ENCODE data around the gene UGT1A9.

Gene UGT1A9

DNA sequence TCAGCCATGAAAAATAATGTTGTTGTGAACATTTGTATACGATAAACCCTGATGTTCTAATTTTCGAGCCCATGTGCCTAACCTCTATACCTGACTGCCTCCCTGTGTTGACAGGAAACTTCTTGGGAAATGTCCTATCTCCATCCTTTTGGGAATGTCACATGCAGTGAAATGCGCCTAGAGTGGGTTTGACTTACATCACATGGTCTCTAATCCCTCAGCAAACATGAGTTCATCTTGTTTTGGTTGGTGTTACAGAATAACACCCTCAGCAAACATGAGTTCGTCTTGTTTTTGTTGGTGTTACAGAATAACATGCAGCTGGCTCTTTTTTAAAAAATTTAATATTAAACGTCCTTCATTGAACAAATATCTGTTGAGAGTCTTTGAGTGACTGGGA, 16.6 kb downstream of the UGT1A9 start:
- no peaks in the 10 kb centered on the region for H3K9me2 ChIP-seq (replicated peaks; ENCODE audit: insufficient read depth, low read length)
- H3K4me1 ChIP-seq (ENCODE audit: low read length): no peaks in the 10 kb centered on the region
- H4K20me1 ChIP-seq (ENCODE audit: insufficient read depth, low read length): no peaks in the 10 kb centered on the region
- no peaks in the 10 kb centered on the region for H3K36me3 ChIP-seq (replicated peaks; ENCODE audit: insufficient read depth, low read length)
- H3K9ac ChIP-seq (ENCODE audit: low read length): no peak overlapping the region
- no peaks in the 10 kb centered on the region for H3K79me2 ChIP-seq (ENCODE audit: low read length)
- no peak overlapping the region for H3K4me2 ChIP-seq (ENCODE audit: low read depth, low read length)
- H3K4me3 ChIP-seq (ENCODE audit: low read length): no peak overlapping the region
- H3K9me3 ChIP-seq (replicated peaks; ENCODE audit: insufficient read depth, low read length): no peaks in the 10 kb centered on the region
- H3K27me3 ChIP-seq (replicated peaks; ENCODE audit: insufficient read depth, low read length): no peaks in the 10 kb centered on the region
- no peak overlapping the region for H2AFZ ChIP-seq (ENCODE audit: low read length)
- H3K27ac ChIP-seq (ENCODE audit: low read length): no peak overlapping the region
- no peaks in the 10 kb centered on the region for H3F3A ChIP-seq (ENCODE audit: insufficient read depth, low read length)
- TF ChIP-seq, protein P1, sequence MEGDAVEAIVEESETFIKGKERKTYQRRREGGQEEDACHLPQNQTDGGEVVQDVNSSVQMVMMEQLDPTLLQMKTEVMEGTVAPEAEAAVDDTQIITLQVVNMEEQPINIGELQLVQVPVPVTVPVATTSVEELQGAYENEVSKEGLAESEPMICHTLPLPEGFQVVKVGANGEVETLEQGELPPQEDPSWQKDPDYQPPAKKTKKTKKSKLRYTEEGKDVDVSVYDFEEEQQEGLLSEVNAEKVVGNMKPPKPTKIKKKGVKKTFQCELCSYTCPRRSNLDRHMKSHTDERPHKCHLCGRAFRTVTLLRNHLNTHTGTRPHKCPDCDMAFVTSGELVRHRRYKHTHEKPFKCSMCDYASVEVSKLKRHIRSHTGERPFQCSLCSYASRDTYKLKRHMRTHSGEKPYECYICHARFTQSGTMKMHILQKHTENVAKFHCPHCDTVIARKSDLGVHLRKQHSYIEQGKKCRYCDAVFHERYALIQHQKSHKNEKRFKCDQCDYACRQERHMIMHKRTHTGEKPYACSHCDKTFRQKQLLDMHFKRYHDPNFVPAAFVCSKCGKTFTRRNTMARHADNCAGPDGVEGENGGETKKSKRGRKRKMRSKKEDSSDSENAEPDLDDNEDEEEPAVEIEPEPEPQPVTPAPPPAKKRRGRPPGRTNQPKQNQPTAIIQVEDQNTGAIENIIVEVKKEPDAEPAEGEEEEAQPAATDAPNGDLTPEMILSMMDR (IDR thresholded peaks at IDR 0.05; ENCODE audit: low read length): no peak
- TF ChIP-seq EZH2phosphoT487 (IDR thresholded peaks at IDR 0.05; ENCODE audit: low read length): no peak
- DNase-seq: no peak

DNA sequence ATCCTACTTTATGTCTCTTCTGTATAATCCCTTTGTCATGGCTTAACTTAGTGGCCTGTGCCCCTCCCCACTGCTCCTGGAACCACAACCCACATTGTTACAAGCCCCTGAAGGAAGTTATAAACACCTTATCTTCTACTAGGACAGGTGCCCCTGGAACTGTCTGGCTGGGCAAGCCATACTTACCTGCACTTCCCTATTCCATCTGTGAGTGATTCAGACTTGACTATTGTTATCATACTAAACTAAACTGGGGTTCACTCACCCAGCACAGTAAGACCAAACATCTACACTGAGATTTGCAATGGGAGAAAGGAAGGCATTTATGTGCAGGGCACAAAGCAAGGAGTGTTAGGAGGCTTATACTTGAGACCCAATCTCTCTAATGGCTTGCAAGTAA, 17.3 kb downstream of the UGT1A9 start:
- DNase-seq: no peak
- Histone ChIP-seq H3K4me1 (ENCODE audit: low read length) (no peaks in the 10 kb centered on the region), H4K20me1 (ENCODE audit: insufficient read depth, low read length) (no peaks in the 10 kb centered on the region), H3K4me2 (ENCODE audit: low read depth, low read length) (no peak overlapping the region), H3K9ac (ENCODE audit: low read length) (no peak overlapping the region), H3K27me3 (replicated peaks; ENCODE audit: insufficient read depth, low read length) (no peaks in the 10 kb centered on the region), H3K36me3 (replicated peaks; ENCODE audit: insufficient read depth, low read length) (no peaks in the 10 kb centered on the region), H3K27ac (ENCODE audit: low read length) (no peak overlapping the region), H3K9me3 (replicated peaks; ENCODE audit: insufficient read depth, low read length) (no peaks in the 10 kb centered on the region), H3K79me2 (ENCODE audit: low read length) (no peaks in the 10 kb centered on the region), H3K9me2 (replicated peaks; ENCODE audit: insufficient read depth, low read length) (no peaks in the 10 kb centered on the region), H3K4me3 (ENCODE audit: low read length) (no peak overlapping the region), H2AFZ (ENCODE audit: low read length) (no peak overlapping the region), H3F3A (ENCODE audit: insufficient read depth, low read length) (no peaks in the 10 kb centered on the region)
- TF ChIP-seq EZH2 (optimal IDR thresholded peaks at IDR 0.05; ENCODE audit: low read depth, low read length) (no peak), EZH2phosphoT487 (IDR thresholded peaks at IDR 0.05; ENCODE audit: low read length) (no peak)
- TF ChIP-seq, protein P1 (IDR thresholded peaks at IDR 0.05; ENCODE audit: low read length): no peak

DNA sequence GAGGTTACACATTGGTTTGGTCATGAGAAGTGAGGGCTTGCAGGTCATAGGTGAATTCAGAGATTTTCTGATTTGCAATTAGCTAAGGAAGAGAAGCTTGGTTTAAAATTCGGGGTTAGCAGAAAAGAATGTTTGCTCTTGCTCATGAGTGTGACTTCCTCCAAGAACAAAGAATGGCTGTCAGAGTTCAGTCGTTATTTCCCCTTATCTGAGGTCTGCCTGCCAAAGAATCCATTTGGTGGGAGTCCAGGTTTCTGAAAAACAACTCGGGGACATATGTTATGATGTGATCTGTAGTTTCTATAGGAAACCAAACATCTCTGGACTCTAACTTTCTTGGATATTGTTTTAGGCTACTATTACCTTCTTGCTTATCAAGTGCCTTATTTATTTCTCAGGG, 17.8 kb downstream of the UGT1A9 start:
- no peak for TF ChIP-seq EZH2 (optimal IDR thresholded peaks at IDR 0.05; ENCODE audit: low read depth, low read length)
- TF ChIP-seq, protein P1 (IDR thresholded peaks at IDR 0.05; ENCODE audit: low read length): no peak
- H3K4me3 ChIP-seq (ENCODE audit: low read length): no peak overlapping the region
- no peaks in the 10 kb centered on the region for H3K79me2 ChIP-seq (ENCODE audit: low read length)
- H3K9ac ChIP-seq (ENCODE audit: low read length): no peak overlapping the region
- H4K20me1 ChIP-seq (ENCODE audit: insufficient read depth, low read length): no peaks in the 10 kb centered on the region
- no peaks in the 10 kb centered on the region for H3K4me1 ChIP-seq (ENCODE audit: low read length)
- DNase-seq: no peak
- no peaks in the 10 kb centered on the region for H3K36me3 ChIP-seq (replicated peaks; ENCODE audit: insufficient read depth, low read length)
- no peaks in the 10 kb centered on the region for H3K27me3 ChIP-seq (replicated peaks; ENCODE audit: insufficient read depth, low read length)
- no peak overlapping the region for H2AFZ ChIP-seq (ENCODE audit: low read length)
- no peaks in the 10 kb centered on the region for H3F3A ChIP-seq (ENCODE audit: insufficient read depth, low read length)
- no peaks in the 10 kb centered on the region for H3K9me2 ChIP-seq (replicated peaks; ENCODE audit: insufficient read depth, low read length)
- no peak overlapping the region for H3K4me2 ChIP-seq (ENCODE audit: low read depth, low read length)
- H3K27ac ChIP-seq (ENCODE audit: low read length): no peak overlapping the region
- no peaks in the 10 kb centered on the region for H3K9me3 ChIP-seq (replicated peaks; ENCODE audit: insufficient read depth, low read length)

Data from MM.1S (cell line).